ENCODE results near the gene EBF4. TPM values are rescaled to one million over a fixed set of nuclear protein-coding genes. Genes with fewer than 3 reads are reported as not detected.

Gene EBF4
- total RNA-seq, 1 donor from 2014 or later = 2.5 TPM

- no peak for DNase-seq (ENCODE audit: low read depth)
- H3K4me3 ChIP-seq (ENCODE audit: low read depth, low read length) = no peak overlapping the region
- TF ChIP-seq, protein P1, sequence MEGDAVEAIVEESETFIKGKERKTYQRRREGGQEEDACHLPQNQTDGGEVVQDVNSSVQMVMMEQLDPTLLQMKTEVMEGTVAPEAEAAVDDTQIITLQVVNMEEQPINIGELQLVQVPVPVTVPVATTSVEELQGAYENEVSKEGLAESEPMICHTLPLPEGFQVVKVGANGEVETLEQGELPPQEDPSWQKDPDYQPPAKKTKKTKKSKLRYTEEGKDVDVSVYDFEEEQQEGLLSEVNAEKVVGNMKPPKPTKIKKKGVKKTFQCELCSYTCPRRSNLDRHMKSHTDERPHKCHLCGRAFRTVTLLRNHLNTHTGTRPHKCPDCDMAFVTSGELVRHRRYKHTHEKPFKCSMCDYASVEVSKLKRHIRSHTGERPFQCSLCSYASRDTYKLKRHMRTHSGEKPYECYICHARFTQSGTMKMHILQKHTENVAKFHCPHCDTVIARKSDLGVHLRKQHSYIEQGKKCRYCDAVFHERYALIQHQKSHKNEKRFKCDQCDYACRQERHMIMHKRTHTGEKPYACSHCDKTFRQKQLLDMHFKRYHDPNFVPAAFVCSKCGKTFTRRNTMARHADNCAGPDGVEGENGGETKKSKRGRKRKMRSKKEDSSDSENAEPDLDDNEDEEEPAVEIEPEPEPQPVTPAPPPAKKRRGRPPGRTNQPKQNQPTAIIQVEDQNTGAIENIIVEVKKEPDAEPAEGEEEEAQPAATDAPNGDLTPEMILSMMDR (conservative IDR thresholded peaks at IDR 0.05; ENCODE audit: low read depth, low read length) = no peak
Measured at GRCh38 chr20:2736441-2736840, 43.9 kb downstream of the EBF4 start.

DNA sequence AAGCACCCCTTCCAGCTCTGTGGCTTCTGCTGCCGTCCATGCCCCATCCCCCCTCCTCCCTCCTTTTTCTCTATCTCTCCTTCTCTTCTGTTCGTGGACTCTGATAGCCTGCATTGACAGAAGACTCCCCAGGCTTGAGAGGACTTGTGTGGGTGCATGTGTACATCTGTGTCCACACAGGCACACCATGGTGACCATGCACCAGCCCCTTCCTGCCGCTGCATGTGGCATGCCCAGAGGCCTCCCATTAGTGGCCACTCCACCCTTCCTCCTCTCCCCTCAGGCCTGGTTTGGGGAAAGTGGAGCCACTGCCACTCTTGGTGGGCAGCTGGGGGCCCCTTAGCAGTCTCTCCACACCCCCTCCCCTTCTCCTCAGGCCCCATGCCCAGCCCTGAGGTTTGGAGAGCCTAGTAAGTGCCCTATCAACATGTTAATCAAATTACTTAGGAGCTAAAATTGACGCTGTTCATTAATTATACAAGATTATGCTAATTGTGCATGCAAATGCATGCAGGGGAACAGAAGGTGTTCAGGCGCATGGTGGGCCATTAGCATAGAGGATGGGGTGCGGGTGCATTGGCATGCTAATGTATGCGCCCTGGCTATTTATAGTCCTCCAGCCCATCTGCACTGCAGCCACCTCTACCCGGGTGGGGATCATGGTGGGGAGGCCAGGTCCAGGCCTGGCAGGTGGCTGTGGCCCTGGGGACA is 45.9 kb downstream of the EBF4 start:
- TF ChIP-seq, protein P1 (conservative IDR thresholded peaks at IDR 0.05; ENCODE audit: low read depth, low read length) = no peak
- no peak for DNase-seq (ENCODE audit: low read depth)
- H3K4me3 ChIP-seq (ENCODE audit: low read depth, low read length) = no peak overlapping the region

GRCh38 chr20:2739042-2739398 is 46.4 kb downstream of the EBF4 start:
- no peak overlapping the region for H3K4me3 ChIP-seq (ENCODE audit: low read depth, low read length)
- TF ChIP-seq, protein P1 (conservative IDR thresholded peaks at IDR 0.05; ENCODE audit: low read depth, low read length) = no peak
- DNase-seq (ENCODE audit: low read depth) = no peak

DNA sequence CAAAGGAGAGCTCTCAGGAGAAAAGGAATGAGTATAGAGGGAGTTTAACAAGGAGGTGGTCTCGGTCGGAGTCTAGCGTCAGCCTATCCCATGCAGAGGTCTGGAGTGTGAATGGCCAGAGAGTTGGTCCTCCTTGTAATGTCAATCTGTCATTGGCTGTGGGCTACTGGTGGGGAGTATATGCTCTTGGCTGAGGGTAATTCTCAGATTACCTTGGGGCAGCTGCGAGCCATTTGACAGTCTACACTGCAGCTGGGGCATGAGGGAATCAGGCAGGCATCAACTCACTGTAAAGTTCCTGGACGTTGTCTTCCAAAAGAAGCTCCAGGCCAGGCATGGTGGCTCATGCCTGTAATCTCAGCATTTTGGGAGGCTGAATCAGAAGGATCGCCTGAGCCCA is 48.1 kb downstream of the EBF4 start:
- TF ChIP-seq, protein P1 (conservative IDR thresholded peaks at IDR 0.05; ENCODE audit: low read depth, low read length) = no peak
- H3K4me3 ChIP-seq (ENCODE audit: low read depth, low read length) = no peak overlapping the region

DNA sequence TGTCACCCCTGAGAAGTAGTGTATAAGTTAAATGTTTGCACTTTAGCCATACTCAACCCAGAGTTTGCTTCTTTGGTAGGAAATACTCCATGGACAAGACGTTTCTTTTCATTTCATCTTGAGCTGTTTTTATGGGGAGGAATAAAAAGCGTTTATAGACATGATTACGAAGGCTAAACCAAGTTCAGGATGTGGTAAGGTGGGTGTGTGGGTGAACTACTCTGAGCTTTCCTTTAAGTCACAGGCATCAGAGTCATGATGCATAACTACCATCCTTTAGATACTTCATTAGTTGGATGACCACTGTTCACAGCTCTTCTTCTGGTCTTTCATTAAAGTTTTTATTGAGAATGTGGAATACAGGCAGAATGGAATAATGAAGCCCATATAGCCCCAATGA is 48.9 kb downstream of the EBF4 start:
- DNase-seq (ENCODE audit: low read depth) = no peak
- TF ChIP-seq, protein P1 (conservative IDR thresholded peaks at IDR 0.05; ENCODE audit: low read depth, low read length) = no peak
- no peak overlapping the region for H3K4me3 ChIP-seq (ENCODE audit: low read depth, low read length)

More for the DNA sequence above, 48.1 kb downstream of the EBF4 start:
- DNase-seq (ENCODE audit: low read depth) = no peak

- DNase-seq (ENCODE audit: low read depth) = no peak
- no peak overlapping the region for H3K4me3 ChIP-seq (ENCODE audit: low read depth, low read length)
- TF ChIP-seq, protein P1 (conservative IDR thresholded peaks at IDR 0.05; ENCODE audit: low read depth, low read length) = no peak
Measured at GRCh38 chr20:2741881-2742280, 49.3 kb downstream of the EBF4 start.

DNA sequence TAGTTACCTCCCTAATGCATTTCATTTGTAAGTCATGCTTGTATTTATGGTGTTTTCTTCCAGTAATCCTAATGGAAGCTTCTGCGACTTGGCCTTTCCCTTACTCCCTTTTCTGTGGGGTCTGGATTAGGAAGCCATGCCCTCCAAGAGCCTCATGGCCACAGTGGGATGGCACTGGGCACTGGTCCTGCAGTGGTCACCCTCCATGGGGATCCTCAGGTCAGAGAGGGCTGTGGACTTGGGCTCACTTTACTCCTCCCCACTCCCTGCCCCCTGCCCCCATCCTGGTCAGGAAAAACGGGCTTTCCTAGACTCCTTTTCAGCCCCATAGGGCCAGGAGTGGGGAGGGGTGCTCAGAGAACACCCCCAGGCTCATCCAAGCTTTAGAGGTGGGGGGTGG is 49.9 kb downstream of the EBF4 start:
- no peak for DNase-seq (ENCODE audit: low read depth)
- TF ChIP-seq, protein P1 (conservative IDR thresholded peaks at IDR 0.05; ENCODE audit: low read depth, low read length) = no peak
- no peak overlapping the region for H3K4me3 ChIP-seq (ENCODE audit: low read depth, low read length)
